Measurements from ENCODE around the gene NRARP. TPM values are rescaled to one million over a fixed set of nuclear protein-coding genes. Genes with fewer than 3 reads are reported as not detected.

NRARP gene
- total RNA-seq, 1 experiment from 2014 or later: 23.8 TPM

- H4K5ac ChIP-seq (ENCODE audit: insufficient read length, low read depth, low read length): no peak overlapping the region
- no peaks in the 10 kb centered on the region for H3K79me2 ChIP-seq (ENCODE audit: insufficient read depth, low read length)
- Mint-ChIP-seq H3K4me1 (peaks cover 8 to 11% of the 10 kb centered on the region in 2 experiments), H3K9me3 (no peaks in the 10 kb centered on the region), H3K27ac (no peak overlapping the region), H3K36me3 (ENCODE audit: insufficient read depth in 1 of 3, low read depth in 3 of 3) (no peaks in the 10 kb centered on the region), H3K4me3 (no peak overlapping the region), H3K27me3 (ENCODE audit: low read depth) (peaks cover 38% of the 10 kb centered on the region)
- no peak overlapping the region for H3K27ac ChIP-seq (ENCODE audit: insufficient read length, low read depth, low read length)
- H3K9ac ChIP-seq (ENCODE audit: extremely low read depth, insufficient read length, low read length): no peak overlapping the region
- H2BK12ac ChIP-seq (ENCODE audit: insufficient read length, low read depth, low read length): no peak overlapping the region
- H3K4ac ChIP-seq (ENCODE audit: low read depth, low read length): no peak overlapping the region
- no peak overlapping the region for H2AFZ ChIP-seq (ENCODE audit: low read length)
- H3K23me2 ChIP-seq (ENCODE audit: insufficient read length, low read depth, low read length, poor library complexity, severe bottlenecking): peaks cover 9% of the 10 kb centered on the region
- H2BK5ac ChIP-seq (ENCODE audit: insufficient read length, low read length): no peak overlapping the region
- H2AK5ac ChIP-seq (ENCODE audit: insufficient read length, low read length): no peak overlapping the region
- H3K23ac ChIP-seq (ENCODE audit: insufficient read length, low read depth, low read length): no peak overlapping the region
- H3K79me1 ChIP-seq (ENCODE audit: insufficient read depth, low read depth, low read length, poor library complexity, severe bottlenecking): no peaks in the 10 kb centered on the region
- no peak overlapping the region for H3T11ph ChIP-seq (ENCODE audit: low read length)
- DNase-seq: no peak
- no peak for TF ChIP-seq CTCF (conservative IDR thresholded peaks at IDR 0.05)
- H4K20me1 ChIP-seq (ENCODE audit: control insufficient read depth, insufficient read depth, insufficient read length): no peaks in the 10 kb centered on the region
- no peak overlapping the region for H4K91ac ChIP-seq (ENCODE audit: insufficient read length, low read depth, low read length)
- no peak overlapping the region for H4K8ac ChIP-seq (replicated peaks; ENCODE audit: insufficient read length, low read depth, low read length)
- H3K14ac ChIP-seq (ENCODE audit: insufficient read depth, low read length): no peak overlapping the region
- H3K18ac ChIP-seq (ENCODE audit: insufficient read length, low read depth, low read length): no peak overlapping the region
- H3K27me3 ChIP-seq (ENCODE audit: insufficient read depth, low read length): no peaks in the 10 kb centered on the region
- H2BK15ac ChIP-seq (ENCODE audit: low read depth, low read length): no peak overlapping the region
- no peak overlapping the region for H2BK20ac ChIP-seq (ENCODE audit: low read depth, low read length, poor library complexity, severe bottlenecking)
- H3K56ac ChIP-seq (ENCODE audit: insufficient read length, low read depth, low read length): no peak overlapping the region
- no peak overlapping the region for H2BK120ac ChIP-seq (ENCODE audit: low read depth, low read length, poor library complexity, severe bottlenecking)
- no peaks in the 10 kb centered on the region for H3K4me1 ChIP-seq (ENCODE audit: insufficient read depth, low read length)
- no CpG with 5 or more reads among the region's 18 CpGs for WGBS (ENCODE audit: extremely low coverage, insufficient read length, low lambda C conversion rate)
- no peak overlapping the region for H3K4me2 ChIP-seq (ENCODE audit: insufficient read depth, insufficient read length, low read length)
- no peaks in the 10 kb centered on the region for H3K9me3 ChIP-seq (ENCODE audit: control insufficient read depth, low read depth, low read length)
Measured at GRCh38 chr9:137250329-137251193, 51.5 kb downstream of the NRARP start.

Other genes with a start within 250 kb of the NRARP start
- gene ENTPD2, start 248.2 kb downstream of the NRARP start, total RNA-seq (2021): 4.0 and 5.1 TPM in 2 replicates
- gene SAPCD2, start 231.7 kb downstream of the NRARP start, total RNA-seq (2021): 29.8 and 30.0 TPM in 2 replicates
- gene UAP1L1, start 224.8 kb downstream of the NRARP start, total RNA-seq (2021): 5.6 and 6.6 TPM in 2 replicates
- gene MAN1B1, start 215.3 kb downstream of the NRARP start, total RNA-seq (2021): 32.7 and 34.9 TPM in 2 replicates
- 27.3 and 29.4 TPM in 2 replicates for gene DPP7, start 187.5 kb downstream of the NRARP start, total RNA-seq (2021)
- gene GRIN1, start 163.1 kb downstream of the NRARP start, total RNA-seq (2021): 2.0 and 2.9 TPM in 2 replicates
- gene LRRC26, start 132.2 kb downstream of the NRARP start, total RNA-seq (2021): 0.55 and 0.96 TPM in 2 replicates
- not detected in 2 replicates for gene TMEM210, start 130.2 kb downstream of the NRARP start, total RNA-seq (2021)
- gene ANAPC2, start 113.7 kb downstream of the NRARP start, total RNA-seq (2021): 54.8 and 54.9 TPM in 2 replicates
- gene SSNA1, start 113.6 kb downstream of the NRARP start, total RNA-seq (2021): 69.2 and 69.4 TPM in 2 replicates
- gene TPRN, start 101.5 kb downstream of the NRARP start, total RNA-seq (2021): 30.7 and 32.0 TPM in 2 replicates
- 34.1 and 35.5 TPM in 2 replicates for gene TMEM203, start 96.6 kb downstream of the NRARP start, total RNA-seq (2021)
- gene NDOR1, start 96.6 kb downstream of the NRARP start, total RNA-seq (2021): 44.1 and 45.3 TPM in 2 replicates
- 7.7 and 8.1 TPM in 2 replicates for gene RNF208, start 80.0 kb downstream of the NRARP start, total RNA-seq (2021)
- gene CYSRT1, start 77.1 kb downstream of the NRARP start, total RNA-seq (2021): 1.0 and 1.9 TPM in 2 replicates
- gene RNF224, start 74.8 kb downstream of the NRARP start, total RNA-seq (2021): 0.15 and 0.20 TPM in 2 replicates
- not detected in 2 replicates for gene SLC34A3, start 71.4 kb downstream of the NRARP start, total RNA-seq (2021)
- 378 and 386 TPM in 2 replicates for gene TUBB4B, start 61.0 kb downstream of the NRARP start, total RNA-seq (2021)
- not detected in 2 replicates for gene STPG3, start 51.0 kb downstream of the NRARP start, total RNA-seq (2021)
- gene NELFB, start 46.9 kb downstream of the NRARP start, total RNA-seq (2021): 71.4 and 71.7 TPM in 2 replicates
- gene TOR4A, start 24.5 kb downstream of the NRARP start, total RNA-seq (2021): 5.9 and 6.2 TPM in 2 replicates
- gene EXD3, start 120.9 kb upstream of the NRARP start, total RNA-seq (2021): 13.5 and 15.3 TPM in 2 replicates
- 1.8 and 2.0 TPM in 2 replicates for gene NOXA1, start 121.1 kb upstream of the NRARP start, total RNA-seq (2021)
- 0.77 and 0.90 TPM in 2 replicates for gene ENTPD8, start 139.1 kb upstream of the NRARP start, total RNA-seq (2021)
- gene NSMF, start 157.1 kb upstream of the NRARP start, total RNA-seq (2021): 46.3 and 51.0 TPM in 2 replicates
- gene PNPLA7, start 248.1 kb upstream of the NRARP start, total RNA-seq (2021): 1.6 and 1.8 TPM in 2 replicates
- gene MRPL41, start 249.6 kb upstream of the NRARP start, total RNA-seq (2021): 52.2 and 53.6 TPM in 2 replicates